Astrocyte of the hippocampus (primary cell): ENCODE measurements around the gene CDCA7L.

ENCODE experiments used
- DNase-seq: peaks from one replicate; pipeline ENCODE4 v3.0.0; 2011; ENCODE audit warnings: low read depth, low spot score

CDCA7L gene, protein sequence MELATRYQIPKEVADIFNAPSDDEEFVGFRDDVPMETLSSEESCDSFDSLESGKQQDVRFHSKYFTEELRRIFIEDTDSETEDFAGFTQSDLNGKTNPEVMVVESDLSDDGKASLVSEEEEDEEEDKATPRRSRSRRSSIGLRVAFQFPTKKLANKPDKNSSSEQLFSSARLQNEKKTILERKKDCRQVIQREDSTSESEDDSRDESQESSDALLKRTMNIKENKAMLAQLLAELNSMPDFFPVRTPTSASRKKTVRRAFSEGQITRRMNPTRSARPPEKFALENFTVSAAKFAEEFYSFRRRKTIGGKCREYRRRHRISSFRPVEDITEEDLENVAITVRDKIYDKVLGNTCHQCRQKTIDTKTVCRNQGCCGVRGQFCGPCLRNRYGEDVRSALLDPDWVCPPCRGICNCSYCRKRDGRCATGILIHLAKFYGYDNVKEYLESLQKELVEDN

DNA sequence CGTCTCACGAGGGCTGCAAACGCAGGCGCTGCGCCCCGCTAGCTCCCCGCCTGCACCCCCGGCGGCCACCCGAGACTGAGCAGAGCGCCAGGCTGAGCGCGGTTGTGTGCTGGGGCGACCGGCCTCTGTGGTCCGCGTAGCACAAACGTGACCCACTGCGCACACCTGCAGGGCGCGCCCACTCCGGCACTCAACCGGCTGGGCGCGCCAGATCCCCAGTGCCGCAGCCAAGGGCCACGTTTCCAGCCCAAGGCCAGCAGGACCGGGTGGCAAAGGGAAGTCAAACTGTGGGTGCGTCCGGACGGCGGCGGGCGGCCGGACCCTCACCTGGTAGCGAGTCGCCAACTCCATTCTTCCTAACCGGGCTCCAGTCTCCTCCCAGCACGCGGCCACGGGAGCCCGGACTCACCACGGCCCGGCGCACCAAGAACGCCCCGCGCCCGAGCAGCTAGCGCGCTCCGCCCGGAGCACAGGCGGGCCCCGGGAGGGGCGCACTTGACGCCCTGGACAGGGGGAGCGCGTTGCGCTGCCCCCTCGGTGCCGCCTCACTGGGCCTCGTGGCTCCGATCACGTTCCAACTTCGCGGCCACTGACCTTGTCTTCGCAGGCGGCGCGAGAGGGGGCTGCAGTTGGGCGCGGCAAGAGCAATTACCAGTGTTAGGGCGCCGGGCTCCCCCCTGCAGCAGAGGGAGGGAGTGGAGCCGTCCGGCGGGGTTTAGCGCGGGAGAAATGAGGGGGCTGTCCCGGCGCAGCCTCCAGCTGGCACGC lies at the start of gene CDCA7L:
TSS of gene CDCA7L (minus strand) at position 446 of the 768 bp plus-strand sequence. CDS start at position 351, 95 bp downstream.
- peak; percentile 88 for DNase-seq

DNA sequence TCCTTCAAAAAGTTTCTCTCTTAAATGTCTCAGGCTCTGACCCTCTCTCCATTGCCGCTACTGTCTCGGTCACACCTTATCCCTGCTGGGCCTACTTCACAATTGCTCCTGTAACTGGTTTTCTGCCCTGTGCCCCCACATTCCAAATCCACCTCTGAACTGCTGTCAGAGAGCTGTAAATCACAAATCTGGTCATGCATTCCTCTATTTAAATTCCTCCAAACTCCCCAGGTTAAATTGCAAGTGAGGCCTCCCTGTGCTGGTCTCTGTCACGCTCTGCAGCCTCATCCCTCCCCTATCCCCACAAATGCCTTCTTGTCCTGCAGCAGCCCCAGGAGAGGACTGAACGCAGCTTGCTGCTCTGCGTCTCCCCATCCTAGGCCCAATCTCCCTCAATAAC lies 40.4 kb upstream of the CDCA7L start:
- DNase-seq, result no peak

DNA sequence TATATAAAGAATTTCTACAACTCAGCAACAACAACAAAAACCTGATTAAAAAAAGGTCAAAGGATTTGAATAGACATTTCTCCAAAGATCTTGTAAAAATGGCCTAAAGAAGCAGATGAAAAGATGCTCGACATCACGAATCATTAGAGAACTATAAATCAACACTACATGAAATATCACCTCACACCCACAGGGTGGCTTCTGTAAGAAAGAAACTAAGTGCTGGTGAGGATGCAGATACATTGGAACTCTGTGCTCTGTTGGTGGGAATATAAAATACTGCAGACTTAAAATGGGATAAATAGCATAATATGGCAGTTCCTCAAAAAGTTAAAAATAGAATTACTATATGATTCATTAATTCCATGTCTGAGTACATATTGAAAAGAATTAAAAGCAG lies 38.3 kb upstream of the CDCA7L start:
- DNase-seq, result no peak

DNA sequence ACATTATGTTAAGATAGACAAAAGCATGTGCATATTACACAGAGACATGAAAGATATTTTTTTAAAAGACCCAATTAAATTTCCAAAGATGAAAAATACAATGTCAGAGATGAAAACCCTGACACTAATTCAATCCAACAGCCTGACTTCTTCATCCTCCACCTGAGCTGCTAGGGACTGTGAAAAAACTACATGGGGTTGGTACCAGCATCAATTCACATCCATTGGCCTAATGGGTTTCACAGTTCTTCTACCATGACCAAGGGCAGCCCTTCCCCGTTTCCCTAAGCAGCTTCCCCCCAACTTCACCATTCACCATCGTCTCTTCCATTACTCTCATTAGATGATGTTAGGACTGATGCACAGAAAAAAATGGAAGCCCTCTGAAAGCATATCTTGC lies 37.4 kb upstream of the CDCA7L start:
- DNase-seq, result no peak

DNA sequence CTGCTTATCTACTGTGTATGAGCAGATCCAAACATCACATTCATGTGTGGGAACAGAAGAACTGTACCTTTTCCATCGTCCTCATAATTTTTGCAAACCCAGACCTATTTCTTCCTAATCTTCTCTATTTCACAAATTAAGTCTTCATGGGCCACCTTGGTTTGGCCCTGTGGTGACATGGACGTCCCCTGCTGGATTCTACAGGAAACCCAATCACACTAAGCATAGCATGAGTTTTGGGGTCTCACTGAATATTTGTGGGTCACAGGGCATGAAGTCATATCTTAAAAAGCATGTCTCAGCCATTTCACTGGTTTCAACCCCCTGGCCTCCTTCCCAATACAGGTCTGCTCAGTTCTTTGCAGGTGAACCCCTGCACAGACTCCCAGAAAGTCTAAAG lies 35.8 kb upstream of the CDCA7L start:
- no peak for DNase-seq

DNA sequence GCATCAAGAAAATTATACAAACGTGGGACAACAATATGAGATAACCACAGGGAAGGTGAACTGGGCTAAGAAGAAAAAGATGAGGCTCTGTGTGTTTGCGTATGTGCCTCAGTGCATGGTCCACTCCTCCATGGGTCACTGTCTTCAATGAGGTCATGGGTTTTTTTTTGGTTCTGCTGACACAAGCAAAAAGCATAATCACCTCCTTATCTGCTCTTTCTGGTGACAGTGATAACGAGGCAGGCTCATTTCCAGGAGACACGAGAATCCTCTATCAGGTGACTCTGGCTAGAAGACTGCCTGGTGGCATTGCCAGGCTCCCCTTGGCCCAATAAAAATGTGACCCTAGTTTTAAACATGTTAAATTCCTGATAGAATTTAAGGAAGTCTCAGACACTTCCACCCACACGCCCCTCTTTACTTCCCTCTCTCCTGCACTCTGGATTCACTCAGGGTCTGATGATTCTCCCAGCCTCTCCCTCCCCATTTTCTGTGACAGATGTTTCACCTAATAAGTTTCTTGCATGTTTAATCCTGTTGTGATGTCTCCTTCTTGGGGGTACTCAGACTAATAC lies 35.3 kb upstream of the CDCA7L start:
- DNase-seq, result no peak

DNA sequence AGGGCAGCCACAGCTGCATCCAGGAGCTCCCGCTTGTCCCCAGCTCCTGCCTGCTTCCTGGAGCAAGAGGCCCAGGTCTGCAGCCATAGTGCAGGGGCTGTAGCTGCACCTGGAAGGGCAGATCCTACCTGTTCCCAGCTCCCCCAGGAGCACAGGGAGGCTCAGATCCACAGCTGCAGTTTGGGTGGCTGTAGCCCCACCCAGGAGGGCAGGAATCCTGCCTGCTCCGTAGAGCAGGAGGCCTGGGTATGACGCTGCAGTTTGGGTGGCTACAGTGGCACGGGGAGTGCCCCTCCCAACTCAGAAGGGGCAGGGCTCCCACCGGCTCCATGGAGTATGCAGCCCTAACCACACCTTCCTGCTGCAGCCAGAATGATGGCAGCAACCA lies 26.7 kb upstream of the CDCA7L start:
- DNase-seq, result no peak

DNA sequence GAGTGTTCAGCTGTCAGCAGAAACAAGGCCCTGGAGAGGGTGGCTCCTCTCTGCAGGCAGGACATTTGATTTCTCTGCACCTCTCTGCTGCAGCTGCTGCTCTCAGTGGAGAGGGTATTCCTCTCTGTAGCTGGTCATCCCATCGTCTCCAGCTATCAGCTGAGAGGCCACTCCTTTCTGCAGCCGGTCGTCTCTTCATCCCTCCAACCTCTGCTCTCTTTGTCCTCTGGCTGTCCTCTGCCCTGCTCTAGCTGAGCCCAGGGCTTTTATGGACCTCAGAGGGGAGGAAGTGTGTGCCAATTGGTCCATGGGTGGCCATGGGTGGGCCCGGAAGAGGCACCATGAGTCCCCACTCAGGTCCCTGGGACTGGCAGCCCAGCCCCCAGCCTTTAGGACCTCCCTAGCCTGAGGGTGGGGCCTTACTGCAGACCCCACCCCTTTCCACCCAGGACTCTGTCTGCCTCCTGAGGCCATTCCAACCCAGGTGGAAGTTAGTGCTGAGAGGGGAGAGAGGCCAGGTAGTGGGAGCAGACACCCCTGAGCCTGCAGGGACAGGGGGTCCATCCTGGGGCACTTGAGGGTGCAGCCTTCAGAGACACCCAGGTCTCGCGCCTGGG lies 26.2 kb upstream of the CDCA7L start:
- DNase-seq, result no peak

DNA sequence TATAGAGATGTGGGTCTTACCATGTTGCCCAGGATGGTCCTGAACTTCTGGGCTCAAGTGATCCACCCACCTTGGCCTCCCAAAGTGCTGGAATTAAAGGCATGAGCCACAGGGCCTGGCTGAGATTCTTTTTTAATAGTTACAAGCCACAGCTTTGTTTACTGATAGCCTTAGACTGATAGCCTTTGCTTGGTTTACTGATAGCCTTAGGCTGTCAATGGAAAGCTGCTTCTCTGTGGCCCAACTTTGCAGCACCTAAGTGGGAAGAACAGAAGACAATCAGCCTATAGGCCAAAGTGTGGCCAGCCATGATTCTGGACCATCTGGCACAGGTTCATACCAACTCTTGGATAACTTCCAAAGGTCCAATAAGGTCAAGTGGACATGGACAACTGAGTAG lies 24.1 kb upstream of the CDCA7L start:
- DNase-seq, result no peak

DNA sequence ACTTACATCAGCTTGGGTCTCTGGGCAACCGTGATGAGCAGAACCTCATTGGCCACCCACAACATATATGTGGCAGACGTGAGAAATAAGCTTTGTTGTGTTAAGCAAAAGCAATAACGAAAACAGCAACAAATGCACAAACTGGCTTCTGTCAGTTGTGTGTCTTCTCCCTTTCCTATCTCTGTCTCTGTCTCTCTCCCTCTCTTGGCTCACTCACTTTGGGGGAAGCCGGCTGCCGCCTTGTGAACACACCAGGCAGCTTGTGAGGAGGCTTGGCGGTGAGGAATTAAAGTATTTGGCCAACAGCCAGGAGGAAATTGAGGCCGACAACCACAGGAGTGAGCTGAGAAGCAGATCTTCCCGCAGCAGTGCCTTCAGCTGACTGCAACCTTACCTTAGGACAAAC lies 21.9 kb upstream of the CDCA7L start:
- peak; percentile 33 for DNase-seq

DNA sequence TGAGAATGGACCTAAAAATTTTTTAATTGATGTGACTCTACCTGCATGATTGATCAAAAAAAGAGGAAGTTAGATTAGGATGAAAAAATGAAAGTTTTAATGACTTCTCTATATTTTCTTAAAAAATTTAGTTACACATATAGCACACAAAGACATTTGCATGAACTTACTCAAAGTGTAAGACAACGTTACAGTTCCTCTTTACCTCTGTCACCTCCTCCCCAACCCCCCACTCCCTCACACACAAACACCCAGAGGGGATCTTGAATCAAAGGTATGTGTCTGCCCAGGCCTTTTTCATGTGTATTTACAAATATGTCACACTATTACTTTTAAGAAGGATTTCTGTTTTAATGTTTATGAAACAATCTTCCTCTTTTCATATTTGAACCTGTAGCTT lies 20.6 kb upstream of the CDCA7L start:
- no peak for DNase-seq

DNA sequence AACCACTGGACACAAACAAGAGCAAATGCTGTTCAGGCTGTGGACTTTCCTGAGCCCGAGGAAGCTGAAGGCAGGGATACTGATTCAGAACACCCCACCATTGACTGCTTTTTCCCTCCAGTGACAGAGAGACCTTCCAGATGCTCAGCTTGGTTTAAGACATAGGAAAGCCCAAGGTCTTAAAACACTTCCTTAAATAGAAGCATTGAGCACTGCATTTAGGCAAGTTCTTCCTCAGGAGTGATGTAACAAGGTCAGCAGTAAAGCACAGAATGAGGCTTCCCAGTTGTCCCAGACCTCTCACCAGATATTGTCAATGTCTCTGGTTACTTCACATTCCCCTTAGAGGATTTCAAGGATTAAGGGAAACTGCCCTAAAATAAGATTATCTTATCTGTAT lies 19.6 kb upstream of the CDCA7L start:
- no peak for DNase-seq

DNA sequence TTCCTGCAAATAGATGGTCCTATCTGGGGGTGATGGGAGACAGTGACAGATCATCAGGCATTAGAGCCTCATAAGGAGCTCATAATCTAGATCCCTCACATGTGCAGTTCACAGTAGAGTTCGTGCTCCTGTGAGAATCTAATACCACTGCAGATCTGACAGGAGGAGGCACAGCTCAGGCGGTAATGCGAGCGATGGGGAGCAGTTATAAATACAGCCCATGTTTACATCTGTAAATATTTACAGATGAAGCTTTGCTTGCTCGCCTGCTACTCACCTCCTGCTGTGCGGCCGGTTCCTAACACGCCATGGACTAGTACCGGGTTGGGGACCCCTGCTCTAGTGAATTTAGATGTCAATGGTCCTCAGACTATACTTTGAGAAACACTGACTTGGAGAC lies 17.0 kb upstream of the CDCA7L start:
- no peak for DNase-seq

DNA sequence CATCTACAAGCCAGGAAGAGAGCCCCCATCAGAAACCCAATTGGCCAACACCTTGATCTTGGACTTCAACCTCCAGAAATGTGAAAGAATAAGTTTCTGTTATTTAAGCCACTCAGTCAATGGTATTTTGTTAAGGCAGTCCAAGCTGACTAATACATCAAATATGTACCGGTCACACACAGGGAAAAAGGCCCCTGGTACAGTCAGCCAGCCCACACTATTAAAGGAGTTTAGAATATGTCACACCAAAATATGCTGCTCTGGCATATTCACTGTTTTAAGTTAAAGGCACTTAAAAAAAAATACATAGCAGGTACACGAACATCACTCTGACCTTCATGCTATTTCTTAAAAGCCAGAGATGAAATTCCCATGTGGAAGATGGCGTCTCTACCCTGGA lies 15.2 kb upstream of the CDCA7L start:
- DNase-seq, result peak; percentile 85

DNA sequence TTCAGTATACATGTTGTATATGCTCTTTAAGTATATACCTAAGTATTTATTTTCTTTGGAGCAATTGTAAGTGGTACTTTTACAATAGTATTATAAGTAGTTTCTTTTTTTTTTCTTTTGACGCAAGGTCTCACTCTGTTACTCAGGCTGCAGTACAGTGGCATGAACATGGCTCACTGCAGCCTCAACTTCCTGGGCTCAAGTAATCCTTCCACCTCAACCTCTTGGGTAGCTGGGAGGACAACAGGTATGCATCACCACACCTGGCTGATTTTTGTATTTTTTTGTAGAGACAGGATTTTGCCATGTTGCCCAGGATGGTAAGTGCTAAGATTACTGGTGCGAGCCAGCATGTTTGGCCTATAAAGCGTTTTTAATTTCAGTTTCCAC lies 13.7 kb upstream of the CDCA7L start:
- no peak for DNase-seq

DNA sequence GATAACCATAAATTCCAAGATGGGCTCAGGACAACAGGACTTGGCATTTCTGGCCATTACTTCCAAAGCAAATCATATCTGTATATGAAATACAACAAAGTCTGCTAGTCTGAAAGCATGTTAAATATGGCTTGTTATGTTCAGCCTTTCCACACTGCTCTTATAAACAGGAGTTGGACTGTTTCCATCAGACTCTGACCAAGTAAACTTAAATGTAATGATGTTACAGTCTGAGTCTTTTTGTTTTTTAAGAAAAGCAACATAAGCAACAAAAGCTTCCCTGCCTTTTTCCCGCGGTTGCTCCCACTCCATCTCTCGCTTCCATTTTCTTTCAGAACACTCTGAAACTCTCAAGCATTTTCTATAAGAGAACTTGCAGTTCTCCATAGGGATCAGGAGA lies 8.1 kb upstream of the CDCA7L start:
- DNase-seq, result no peak

DNA sequence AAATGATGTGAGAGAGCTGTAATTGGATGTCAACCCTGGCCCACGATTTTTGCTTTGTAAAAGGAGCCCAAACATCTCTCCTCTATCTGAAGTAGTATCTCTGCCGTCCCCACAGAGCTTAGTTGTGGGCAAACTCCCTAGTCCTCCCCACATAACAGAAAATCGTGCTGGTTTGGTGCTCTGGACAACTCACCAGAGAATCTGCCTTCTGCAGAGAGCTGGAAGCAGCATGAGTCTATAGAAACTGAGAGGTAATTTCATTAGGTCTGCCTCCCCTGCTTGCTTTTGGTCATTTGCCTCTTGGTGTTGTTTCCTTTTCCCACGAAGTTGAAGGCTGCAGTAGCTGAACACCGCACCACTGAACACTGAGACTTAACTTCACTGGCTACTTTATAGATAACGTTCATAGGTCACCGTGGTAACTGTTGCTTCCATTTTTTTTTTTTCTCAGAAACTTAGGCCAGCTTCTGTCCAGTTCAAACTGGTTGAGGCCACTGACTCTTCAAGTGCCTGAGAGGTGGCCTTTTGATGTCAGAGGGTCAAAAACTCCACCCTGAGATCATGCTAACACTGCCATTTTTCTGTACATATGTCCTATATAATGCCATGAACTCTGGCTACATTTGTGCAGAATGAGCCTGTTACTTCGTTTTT lies 3.3 kb upstream of the CDCA7L start:
- DNase-seq, result no peak

DNA sequence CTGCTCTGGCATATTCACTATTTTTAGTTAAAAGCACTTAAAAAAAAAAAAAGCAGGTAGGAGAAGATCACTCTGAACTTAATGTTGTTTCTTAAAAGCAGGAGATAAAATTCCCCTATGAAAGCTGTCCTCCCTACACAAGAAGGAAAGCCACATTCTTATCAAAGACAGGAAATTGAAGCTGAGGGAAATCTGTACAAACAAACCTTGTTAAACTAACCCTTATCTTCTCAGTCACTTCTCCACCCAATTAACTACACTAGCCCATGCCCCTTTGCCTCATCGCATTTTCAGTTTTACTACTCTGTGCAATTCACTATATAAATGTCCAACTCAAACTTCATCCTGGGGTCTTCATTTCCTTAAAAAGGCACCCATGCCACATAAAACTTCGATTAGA lies 2.7 kb upstream of the CDCA7L start:
- no peak for DNase-seq

DNA sequence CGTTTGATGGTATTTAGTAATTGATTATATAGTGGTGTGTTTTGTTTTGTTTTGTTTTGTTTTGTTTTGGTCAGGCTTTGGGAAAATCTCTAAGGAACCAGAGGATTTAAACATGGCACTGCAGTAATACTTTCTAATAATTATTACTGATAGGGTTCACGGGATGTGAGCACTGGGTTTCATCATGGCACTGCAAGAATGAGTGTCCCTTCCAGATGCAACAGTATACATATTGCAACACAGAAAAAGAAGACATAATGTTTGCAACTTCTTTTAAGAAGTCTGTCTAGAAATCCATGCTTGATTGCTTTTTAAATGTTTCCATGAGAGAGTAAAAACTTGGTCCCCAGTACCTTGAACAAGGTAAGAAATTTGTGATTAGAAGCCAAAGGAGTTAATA lies 2.2 kb upstream of the CDCA7L start:
- no peak for DNase-seq

DNA sequence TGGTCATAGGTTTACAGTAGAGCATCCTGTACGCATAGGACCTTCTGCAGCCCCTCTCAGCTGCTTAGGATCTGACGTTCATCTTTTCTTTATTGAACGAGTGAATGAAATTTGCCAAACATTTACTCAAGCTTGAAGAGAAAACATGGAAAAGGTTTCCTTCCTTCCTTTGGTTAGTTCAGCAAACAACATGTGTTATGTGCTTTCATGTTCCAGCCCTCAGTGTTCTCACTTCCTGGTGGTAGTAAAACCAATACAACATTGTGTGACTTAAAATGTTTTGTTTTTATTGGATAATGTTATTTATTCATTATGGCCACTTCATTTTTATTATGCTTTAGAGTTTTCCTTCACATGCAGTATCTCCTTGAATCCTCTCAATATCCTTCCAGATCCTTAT lies 1.4 kb upstream of the CDCA7L start:
- DNase-seq, result no peak

DNA sequence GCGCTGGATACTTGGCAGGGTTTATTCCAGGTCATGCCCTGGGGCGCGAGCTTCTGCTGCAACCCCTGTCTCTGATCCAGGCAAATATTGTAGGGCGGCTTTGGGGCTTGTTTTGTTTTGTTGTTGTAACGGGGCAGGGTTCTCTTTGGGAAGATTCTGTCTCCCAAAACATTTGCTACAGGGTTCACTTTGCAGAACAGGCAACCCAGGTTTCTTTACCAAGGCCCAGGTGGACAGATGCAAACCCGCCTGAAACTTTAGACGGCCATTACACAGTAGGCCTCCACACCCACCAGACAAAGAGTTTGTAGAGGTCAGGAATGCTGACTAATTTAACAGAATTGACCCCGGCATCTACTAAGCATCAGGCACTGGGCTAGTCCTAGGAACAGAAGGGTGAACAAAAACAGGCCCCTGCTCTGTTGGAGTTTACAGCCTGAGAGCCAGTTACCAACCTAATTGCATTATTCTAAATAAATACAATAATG lies 567 bp upstream of the CDCA7L start:
- no peak for DNase-seq
